IMR-90 (cell line): ENCODE results near the gene DENND1A. TPM values are rescaled to one million over a fixed set of nuclear protein-coding genes. Genes with fewer than 3 reads are reported as not detected.

Source experiments
- ATAC-seq: fragments of 200-7000 bp; cut with Tn5 transposase; 2 replicates; pipeline ENCODE4 v1.9.1; 2020; ENCODE audit warnings: low read depth, mild to moderate bottlenecking, moderate library complexity
- BruUV-seq: library from RNA; stranded (reverse); fragments of 400-500 nt; replicated peaks from 2 replicates; lab custom pipeline; 2021; lab: Mats Ljungman, UMichigan
- CTCF ChIA-PET: fragments of 300-600 bp; formaldehyde crosslinking; extraction: SDS; loops from one replicate; lab custom pipeline; 2021; ENCODE audit warnings: antibody characterized with exemption; lab: Yijun Ruan, JAX
- POLR2A ChIA-PET: fragments of 300-600 bp; sonication (Branson Sonifier 250); formaldehyde crosslinking; loops from one replicate; lab custom pipeline; 2022; ENCODE audit warnings: antibody characterized with exemption; ENCODE audit not compliant: unreplicated experiment; lab: Charles Lee
- DNase-seq: peaks from one replicate; pipeline ENCODE4 v3.0.0; 2013
- H2AFZ ChIP-seq: replicated peaks from 2 replicates; pipeline ENCODE3; 2013; ENCODE audit warnings: low read length, mild to moderate bottlenecking; ENCODE audit not compliant: poor library complexity
- H2AK5ac ChIP-seq: 2 replicates; pipeline ENCODE4 v1.6.1; 2013; ENCODE audit warnings: low read depth, low read length, inconsistent platforms
- H2AK9ac ChIP-seq: replicated peaks from 2 replicates; pipeline ENCODE3; 2013; ENCODE audit warnings: mild to moderate bottlenecking, low read depth, low read length, moderate library complexity; ENCODE audit not compliant: poor library complexity
- H2BK120ac ChIP-seq: 2 replicates; pipeline ENCODE4 v1.6.1; 2013; ENCODE audit warnings: low read depth, low read length, inconsistent platforms
- H2BK15ac ChIP-seq: 3 replicates; pipeline ENCODE4 v1.6.1; 2013; ENCODE audit warnings: low read depth, low read length, inconsistent platforms
- H2BK20ac ChIP-seq: 2 replicates; pipeline ENCODE4 v1.6.1; 2013; ENCODE audit warnings: low read depth, mild to moderate bottlenecking, inconsistent platforms, low read length, moderate library complexity
- H2BK5ac ChIP-seq: 2 replicates; pipeline ENCODE4 v1.6.1; 2013; ENCODE audit warnings: mild to moderate bottlenecking, low read depth, low read length, inconsistent platforms; ENCODE audit not compliant: poor library complexity, severe bottlenecking
- H3K14ac ChIP-seq: replicated peaks from 2 replicates; pipeline ENCODE4 v1.6.1; 2013; ENCODE audit warnings: low read depth, low read length, inconsistent platforms
- H3K18ac ChIP-seq: 2 replicates; pipeline ENCODE4 v1.6.1; 2013; ENCODE audit warnings: low read depth, low read length, control low read depth
- H3K23ac ChIP-seq: 2 replicates; pipeline ENCODE4 v1.6.1; 2013; ENCODE audit warnings: low read depth, low read length, inconsistent platforms
- H3K27ac ChIP-seq: 2 replicates; pipeline ENCODE4 v1.5.1; 2013; ENCODE audit warnings: mild to moderate bottlenecking, control low read depth, low read length; ENCODE audit not compliant: insufficient read depth
- H3K27me3 ChIP-seq: 2 replicates; pipeline ENCODE4 v1.6.1; 2013; ENCODE audit warnings: low read length; ENCODE audit not compliant: control insufficient read depth, insufficient read depth
- H3K36me3 ChIP-seq: 2 replicates; pipeline ENCODE4 v1.6.1; 2013; ENCODE audit warnings: low read length, mixed read lengths; ENCODE audit not compliant: control insufficient read depth, insufficient read depth
- H3K4ac ChIP-seq: 2 replicates; pipeline ENCODE4 v1.6.1; 2013; ENCODE audit warnings: low read depth, low read length, inconsistent platforms
- H3K4me1 ChIP-seq: 2 replicates; pipeline ENCODE4 v1.6.1; 2013; ENCODE audit warnings: low read length, mixed read lengths; ENCODE audit not compliant: control insufficient read depth, insufficient read depth
- H3K4me2 ChIP-seq: 2 replicates; pipeline ENCODE4 v1.6.1; 2013; ENCODE audit warnings: low read depth, mild to moderate bottlenecking, control low read depth, low read length, moderate library complexity
- H3K4me3 ChIP-seq: 2 replicates; pipeline ENCODE4 v1.5.1; 2013; ENCODE audit warnings: low read depth, mild to moderate bottlenecking, control low read depth, low read length, moderate library complexity; ENCODE audit not compliant: insufficient read depth
- H3K56ac ChIP-seq: 2 replicates; pipeline ENCODE4 v1.6.1; 2013; ENCODE audit warnings: low read length, inconsistent platforms; ENCODE audit not compliant: insufficient read depth; ENCODE audit errors: extremely low read depth
- H3K79me1 ChIP-seq, 2 experiments: 2 replicates each; pipeline ENCODE4 v1.6.1; 2013; ENCODE audit warnings: low read length in 2 of 2, inconsistent platforms in 1 of 2, low read depth in 1 of 2
- H3K9ac ChIP-seq: 2 replicates; pipeline ENCODE4 v1.6.1; 2013; ENCODE audit warnings: low read depth, low read length, control low read depth
- H3K9me1 ChIP-seq: 2 replicates; pipeline ENCODE4 v1.6.1; 2013; ENCODE audit warnings: low read length, inconsistent platforms; ENCODE audit not compliant: insufficient read depth
- H3K9me3 ChIP-seq: 2 replicates; pipeline ENCODE4 v1.6.1; 2013; ENCODE audit warnings: low read length; ENCODE audit not compliant: control insufficient read depth, insufficient read depth
- H4K20me1 ChIP-seq: 2 replicates; pipeline ENCODE4 v1.6.1; 2013; ENCODE audit warnings: low read length, inconsistent platforms; ENCODE audit not compliant: insufficient read depth
- H4K5ac ChIP-seq: 2 replicates; pipeline ENCODE4 v1.6.1; 2013; ENCODE audit warnings: mild to moderate bottlenecking, low read depth, low read length, control low read depth
- H4K8ac ChIP-seq, 2 experiments: 2 replicates each; pipeline ENCODE4 v1.6.1; 2013; ENCODE audit warnings: low read depth in 2 of 2, low read length in 2 of 2, control low read depth in 1 of 2, inconsistent platforms in 1 of 2
- H4K91ac ChIP-seq: 2 replicates; pipeline ENCODE4 v1.6.1; 2013; ENCODE audit warnings: low read depth, low read length, inconsistent platforms; ENCODE audit not compliant: insufficient read depth
- CEBPB ChIP-seq: IDR thresholded peaks from 2 replicates; pipeline ENCODE4 v1.6.1; 2012; ENCODE audit warnings: low read depth, low read length, improper control_type of control experiment
- MAZ ChIP-seq: IDR thresholded peaks from 2 replicates; pipeline ENCODE4 v1.6.1; 2012; ENCODE audit warnings: low read depth, mild to moderate bottlenecking, low read length, improper control_type of control experiment, moderate library complexity, borderline replicate concordance
- RAD21 ChIP-seq: IDR thresholded peaks from 2 replicates; pipeline ENCODE4 v1.6.1; 2012; ENCODE audit warnings: low read length, improper control_type of control experiment
- RCOR1 ChIP-seq: IDR thresholded peaks from 2 replicates; pipeline ENCODE4 v1.6.1; 2012; ENCODE audit warnings: mild to moderate bottlenecking, low read length, improper control_type of control experiment; ENCODE audit not compliant: insufficient replicate concordance
- USF2 ChIP-seq: fragments of 150-350 bp; IDR thresholded peaks from 2 replicates; pipeline ENCODE4 v1.6.1; 2017; ENCODE audit warnings: mild to moderate bottlenecking, antibody characterized with exemption, low read length, low read depth
- WGBS, 2 experiments: methylation state at CpG; one replicate each; pipeline versions ENCODE4 v1.1.5 to v1.1.7; 2013; ENCODE audit warnings: missing lambda C conversion rate in 2 of 2; ENCODE audit not compliant: insufficient read length in 1 of 2; ENCODE audit errors: extremely low coverage in 2 of 2; 5-methylcytosine and 5-hydroxymethylcytosine counted together
- dilution Hi-C: fragments of 300-500 bp; cut with HindIII; formaldehyde crosslinking; loops from one replicate; pipeline ENCODE4 v1.14.3; 2018; ENCODE audit warnings: low sequenced_read_pairs; ENCODE audit not compliant: unreplicated experiment
- in situ Hi-C: fragments of 300-500 bp; cut with MboI; formaldehyde crosslinking; loops from 3 replicates; pipeline ENCODE4 v1.14.3; 2019; ENCODE audit warnings: low sequenced_read_pairs, inconsistent platforms, mixed read lengths
- intact Hi-C: fragments of 100-400 bp; cut with micrococcal nuclease; formaldehyde crosslinking; loops from 2 replicates; pipeline ENCODE4 v1.10.0; 2022
- polyA plus RNA-seq, 3 experiments: library from polyadenylated mRNA; depleted of rRNA; stranded (reverse); fragments of >200 nt; gene quantifications; 2 replicates each; pipeline ENCODE4 v1.2.3, GENCODE V29; 2012; ENCODE audit warnings: low replicate concordance in 1 of 3
- total RNA-seq: library from RNA; depleted of rRNA; stranded (reverse); fragments of >200 nt; gene quantifications from 2 replicates; pipeline ENCODE4 v1.2.3, GENCODE V29; 2012

DENND1A gene
- total and polyA plus RNA-seq, 2 of the 4 experiments (the other 2 are of a cell fraction), result 21.4 to 27.6 TPM

GRCh38 chr9:123344192-123344949 is 585.6 kb downstream of the DENND1A start:
- Histone ChIP-seq H3K14ac (no peak overlapping the region), H3K18ac (no peak overlapping the region), H3K9me1 (peaks cover 4% of the 10 kb centered on the region), H3K9ac (no peak overlapping the region), H3K4me1 (no peaks in the 10 kb centered on the region), H2AK5ac (no peak overlapping the region), H3K4me2 (no peak overlapping the region), H3K27ac (no peak overlapping the region), H4K91ac (no peak overlapping the region), H3K9me3 (no peaks in the 10 kb centered on the region), H3K79me1 (no peaks in the 10 kb centered on the region), H2AK9ac (no peak overlapping the region), H3K4ac (no peak overlapping the region), H3K23ac (no peak overlapping the region), H4K5ac (no peak overlapping the region), H3K4me3 (no peak overlapping the region), H2BK20ac (no peak overlapping the region), H2BK5ac (no peak overlapping the region), H2AFZ (no peak overlapping the region), H4K8ac (no peak overlapping the region), H4K20me1 (peaks cover 3% of the 10 kb centered on the region; the same call in 1 of the 2 replicates), H3K36me3 (no peaks in the 10 kb centered on the region), H3K27me3 (peaks cover 17% of the 10 kb centered on the region), H3K56ac (no peak overlapping the region), H2BK120ac (no peak overlapping the region), H2BK15ac (no peak overlapping the region)
- dilution Hi-C loops, result no loop called here
- POLR2A ChIA-PET, result interaction anchor here (0.6 kb wide), 1 partner anchor 130 kb away, joined by 3 read pairs; no protein-coding TSS in a partner anchor
- WGBS, 2 experiments, result 83% methylated on average over 1 of the region's 9 CpGs; no CpG with 5 or more reads in 1 of the 2 experiments
- CTCF ChIA-PET, result no interaction called here
- no TSS peak for BruUV-seq
- no peak for DNase-seq
- ATAC-seq, result no peak
- intact Hi-C loops, result loop anchor here (2.0 kb wide), 1 partner anchor 116 kb away; no protein-coding TSS in a partner anchor
- in situ Hi-C loops, result loop anchor here (25.0 kb wide), 1 partner anchor 507 kb away; the partner anchor contains the start of gene PDCL
- TF ChIP-seq MAZ (no peak), RCOR1 (no peak), USF2 (no peak), CEBPB (no peak), RAD21 (no peak)
